IMR-90 (cell line): ENCODE data around the gene TRIM24. TPM values are rescaled to one million over a fixed set of nuclear protein-coding genes. Genes with fewer than 3 reads are reported as not detected.
A peak's percentile ranks its signal among the peaks of the same experiment; 100 is the strongest.

Source experiments
- ATAC-seq: fragments of 200-7000 bp; cut with Tn5 transposase; 2 replicates; pipeline ENCODE4 v1.9.1; 2020; ENCODE audit warnings: low read depth, mild to moderate bottlenecking, moderate library complexity
- BruUV-seq: library from RNA; stranded (reverse); fragments of 400-500 nt; replicated peaks from 2 replicates; lab custom pipeline; 2021; lab: Mats Ljungman, UMichigan
- CTCF ChIA-PET: fragments of 300-600 bp; formaldehyde crosslinking; extraction: SDS; loops from one replicate; lab custom pipeline; 2021; ENCODE audit warnings: antibody characterized with exemption; lab: Yijun Ruan, JAX
- POLR2A ChIA-PET: fragments of 300-600 bp; sonication (Branson Sonifier 250); formaldehyde crosslinking; loops from one replicate; lab custom pipeline; 2022; ENCODE audit warnings: antibody characterized with exemption; ENCODE audit not compliant: unreplicated experiment; lab: Charles Lee
- DNase-seq: peaks from one replicate; pipeline ENCODE4 v3.0.0; 2013
- H2AFZ ChIP-seq: replicated peaks from 2 replicates; pipeline ENCODE3; 2013; ENCODE audit warnings: low read length, mild to moderate bottlenecking; ENCODE audit not compliant: poor library complexity
- H2AK5ac ChIP-seq: 2 replicates; pipeline ENCODE4 v1.6.1; 2013; ENCODE audit warnings: low read depth, low read length, inconsistent platforms
- H2AK9ac ChIP-seq: replicated peaks from 2 replicates; pipeline ENCODE3; 2013; ENCODE audit warnings: mild to moderate bottlenecking, low read depth, low read length, moderate library complexity; ENCODE audit not compliant: poor library complexity
- H2BK120ac ChIP-seq: 2 replicates; pipeline ENCODE4 v1.6.1; 2013; ENCODE audit warnings: low read depth, low read length, inconsistent platforms
- H2BK15ac ChIP-seq: 3 replicates; pipeline ENCODE4 v1.6.1; 2013; ENCODE audit warnings: low read depth, low read length, inconsistent platforms
- H2BK20ac ChIP-seq: 2 replicates; pipeline ENCODE4 v1.6.1; 2013; ENCODE audit warnings: low read depth, mild to moderate bottlenecking, inconsistent platforms, low read length, moderate library complexity
- H2BK5ac ChIP-seq: 2 replicates; pipeline ENCODE4 v1.6.1; 2013; ENCODE audit warnings: mild to moderate bottlenecking, low read depth, low read length, inconsistent platforms; ENCODE audit not compliant: poor library complexity, severe bottlenecking
- H3K14ac ChIP-seq: replicated peaks from 2 replicates; pipeline ENCODE4 v1.6.1; 2013; ENCODE audit warnings: low read depth, low read length, inconsistent platforms
- H3K18ac ChIP-seq: 2 replicates; pipeline ENCODE4 v1.6.1; 2013; ENCODE audit warnings: low read depth, low read length, control low read depth
- H3K23ac ChIP-seq: 2 replicates; pipeline ENCODE4 v1.6.1; 2013; ENCODE audit warnings: low read depth, low read length, inconsistent platforms
- H3K27ac ChIP-seq: 2 replicates; pipeline ENCODE4 v1.5.1; 2013; ENCODE audit warnings: mild to moderate bottlenecking, control low read depth, low read length; ENCODE audit not compliant: insufficient read depth
- H3K27me3 ChIP-seq: 2 replicates; pipeline ENCODE4 v1.6.1; 2013; ENCODE audit warnings: low read length; ENCODE audit not compliant: control insufficient read depth, insufficient read depth
- H3K36me3 ChIP-seq: 2 replicates; pipeline ENCODE4 v1.6.1; 2013; ENCODE audit warnings: low read length, mixed read lengths; ENCODE audit not compliant: control insufficient read depth, insufficient read depth
- H3K4ac ChIP-seq: 2 replicates; pipeline ENCODE4 v1.6.1; 2013; ENCODE audit warnings: low read depth, low read length, inconsistent platforms
- H3K4me1 ChIP-seq: 2 replicates; pipeline ENCODE4 v1.6.1; 2013; ENCODE audit warnings: low read length, mixed read lengths; ENCODE audit not compliant: control insufficient read depth, insufficient read depth
- H3K4me2 ChIP-seq: 2 replicates; pipeline ENCODE4 v1.6.1; 2013; ENCODE audit warnings: low read depth, mild to moderate bottlenecking, control low read depth, low read length, moderate library complexity
- H3K4me3 ChIP-seq: 2 replicates; pipeline ENCODE4 v1.5.1; 2013; ENCODE audit warnings: low read depth, mild to moderate bottlenecking, control low read depth, low read length, moderate library complexity; ENCODE audit not compliant: insufficient read depth
- H3K56ac ChIP-seq: 2 replicates; pipeline ENCODE4 v1.6.1; 2013; ENCODE audit warnings: low read length, inconsistent platforms; ENCODE audit not compliant: insufficient read depth; ENCODE audit errors: extremely low read depth
- H3K79me1 ChIP-seq, 2 experiments: 2 replicates each; pipeline ENCODE4 v1.6.1; 2013; ENCODE audit warnings: low read length in 2 of 2, inconsistent platforms in 1 of 2, low read depth in 1 of 2
- H3K9ac ChIP-seq: 2 replicates; pipeline ENCODE4 v1.6.1; 2013; ENCODE audit warnings: low read depth, low read length, control low read depth
- H3K9me1 ChIP-seq: 2 replicates; pipeline ENCODE4 v1.6.1; 2013; ENCODE audit warnings: low read length, inconsistent platforms; ENCODE audit not compliant: insufficient read depth
- H3K9me3 ChIP-seq: 2 replicates; pipeline ENCODE4 v1.6.1; 2013; ENCODE audit warnings: low read length; ENCODE audit not compliant: control insufficient read depth, insufficient read depth
- H4K20me1 ChIP-seq: 2 replicates; pipeline ENCODE4 v1.6.1; 2013; ENCODE audit warnings: low read length, inconsistent platforms; ENCODE audit not compliant: insufficient read depth
- H4K5ac ChIP-seq: 2 replicates; pipeline ENCODE4 v1.6.1; 2013; ENCODE audit warnings: mild to moderate bottlenecking, low read depth, low read length, control low read depth
- H4K8ac ChIP-seq, 2 experiments: 2 replicates each; pipeline ENCODE4 v1.6.1; 2013; ENCODE audit warnings: low read depth in 2 of 2, low read length in 2 of 2, control low read depth in 1 of 2, inconsistent platforms in 1 of 2
- H4K91ac ChIP-seq: 2 replicates; pipeline ENCODE4 v1.6.1; 2013; ENCODE audit warnings: low read depth, low read length, inconsistent platforms; ENCODE audit not compliant: insufficient read depth
- BHLHE40 ChIP-seq: fragments of 150-350 bp; IDR thresholded peaks from 2 replicates; pipeline ENCODE4 v1.6.1; 2016; ENCODE audit warnings: mild to moderate bottlenecking, low read depth, low read length
- CEBPB ChIP-seq: IDR thresholded peaks from 2 replicates; pipeline ENCODE4 v1.6.1; 2012; ENCODE audit warnings: low read depth, low read length, improper control_type of control experiment
- CHD1 ChIP-seq: IDR thresholded peaks from 2 replicates; pipeline ENCODE4 v1.6.1; 2012; ENCODE audit warnings: low read depth, low read length, improper control_type of control experiment
- CTCF ChIP-seq: conservative IDR thresholded peaks from 2 replicates; pipeline ENCODE4 v1.5.1; 2012; ENCODE audit warnings: mild to moderate bottlenecking, low read depth, low read length, improper control_type of control experiment
- ELK1 ChIP-seq: fragments of 150-350 bp; IDR thresholded peaks from 2 replicates; pipeline ENCODE4 v1.6.1; 2016; ENCODE audit warnings: low read depth, mild to moderate bottlenecking, low read length, moderate library complexity, borderline replicate concordance
- FOS ChIP-seq: fragments of 150-350 bp; IDR thresholded peaks from 2 replicates; pipeline ENCODE4 v1.6.1; 2016; ENCODE audit warnings: low read depth, low read length
- MAZ ChIP-seq: IDR thresholded peaks from 2 replicates; pipeline ENCODE4 v1.6.1; 2012; ENCODE audit warnings: low read depth, mild to moderate bottlenecking, low read length, improper control_type of control experiment, moderate library complexity, borderline replicate concordance
- MXI1 ChIP-seq: IDR thresholded peaks from 2 replicates; pipeline ENCODE4 v1.6.1; 2012; ENCODE audit warnings: low read depth, mild to moderate bottlenecking, low read length, moderate library complexity, borderline replicate concordance
- NFE2L2 ChIP-seq: fragments of 150-350 bp; IDR thresholded peaks from 2 replicates; pipeline ENCODE4 v1.6.1; 2016; ENCODE audit warnings: low read depth, mild to moderate bottlenecking, low read length
- POLR2A ChIP-seq: IDR thresholded peaks from 2 replicates; pipeline ENCODE4 v1.6.1; 2012; ENCODE audit warnings: mild to moderate bottlenecking, low read depth, low read length
- RAD21 ChIP-seq: IDR thresholded peaks from 2 replicates; pipeline ENCODE4 v1.6.1; 2012; ENCODE audit warnings: low read length, improper control_type of control experiment
- RCOR1 ChIP-seq: IDR thresholded peaks from 2 replicates; pipeline ENCODE4 v1.6.1; 2012; ENCODE audit warnings: mild to moderate bottlenecking, low read length, improper control_type of control experiment; ENCODE audit not compliant: insufficient replicate concordance
- RFX5 ChIP-seq: IDR thresholded peaks from 2 replicates; pipeline ENCODE4 v1.8.0; 2012; ENCODE audit warnings: low read depth, mild to moderate bottlenecking, low read length, moderate library complexity
- SMC3 ChIP-seq: fragments of 150-350 bp; IDR thresholded peaks from 2 replicates; pipeline ENCODE4 v1.6.1; 2016; ENCODE audit warnings: low read depth, mild to moderate bottlenecking, antibody characterized with exemption, low read length, moderate library complexity
- USF2 ChIP-seq: fragments of 150-350 bp; IDR thresholded peaks from 2 replicates; pipeline ENCODE4 v1.6.1; 2017; ENCODE audit warnings: mild to moderate bottlenecking, antibody characterized with exemption, low read length, low read depth
- WGBS, 2 experiments: methylation state at CpG; one replicate each; pipeline versions ENCODE4 v1.1.5 to v1.1.7; 2013; ENCODE audit warnings: missing lambda C conversion rate in 2 of 2; ENCODE audit not compliant: insufficient read length in 1 of 2; ENCODE audit errors: extremely low coverage in 2 of 2; 5-methylcytosine and 5-hydroxymethylcytosine counted together
- dilution Hi-C: fragments of 300-500 bp; cut with HindIII; formaldehyde crosslinking; loops from one replicate; pipeline ENCODE4 v1.14.3; 2018; ENCODE audit warnings: low sequenced_read_pairs; ENCODE audit not compliant: unreplicated experiment
- in situ Hi-C: fragments of 300-500 bp; cut with MboI; formaldehyde crosslinking; loops from 3 replicates; pipeline ENCODE4 v1.14.3; 2019; ENCODE audit warnings: low sequenced_read_pairs, inconsistent platforms, mixed read lengths
- intact Hi-C: fragments of 100-400 bp; cut with micrococcal nuclease; formaldehyde crosslinking; loops from 2 replicates; pipeline ENCODE4 v1.10.0; 2022
- polyA plus RNA-seq, 3 experiments: library from polyadenylated mRNA; depleted of rRNA; stranded (reverse); fragments of >200 nt; gene quantifications; 2 replicates each; pipeline ENCODE4 v1.2.3, GENCODE V29; 2012; ENCODE audit warnings: low replicate concordance in 1 of 3
- total RNA-seq: library from RNA; depleted of rRNA; stranded (reverse); fragments of >200 nt; gene quantifications from 2 replicates; pipeline ENCODE4 v1.2.3, GENCODE V29; 2012

The TRIM24 gene
- total and polyA plus RNA-seq, 2 of the 4 experiments (the other 2 are of a cell fraction) = 4.1 to 5.7 TPM

DNA sequence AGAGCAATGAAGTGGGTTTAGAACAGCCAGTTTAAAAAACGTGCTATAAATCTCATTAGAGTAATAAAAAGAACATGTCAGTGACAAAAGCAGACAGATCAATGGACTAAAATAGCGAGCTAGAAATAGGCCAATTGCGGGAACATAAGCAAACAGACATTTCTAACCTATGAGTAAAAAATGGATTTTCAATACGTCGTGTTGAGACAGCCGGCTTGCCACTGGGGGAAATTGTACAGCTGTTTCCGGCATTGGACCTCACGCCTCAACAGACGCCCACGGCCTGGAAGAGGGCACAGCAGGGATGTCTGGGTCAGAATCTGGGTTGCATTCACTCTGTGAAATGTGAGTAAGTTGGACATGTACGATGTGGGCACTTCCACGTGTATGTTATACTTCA lies 148.2 kb downstream of the TRIM24 start:
- Histone ChIP-seq H3K9ac (no peak overlapping the region), H3K36me3 (no peaks in the 10 kb centered on the region), H3K14ac (no peak overlapping the region), H2BK120ac (no peak overlapping the region), H2AK5ac (no peak overlapping the region), H3K18ac (no peak overlapping the region), H4K5ac (no peak overlapping the region), H2AFZ (peak overlapping the region; percentile 36), H3K23ac (no peak overlapping the region), H3K4ac (no peak overlapping the region), H4K20me1 (no peaks in the 10 kb centered on the region), H3K56ac (no peak overlapping the region), H3K79me1 (no peaks in the 10 kb centered on the region), H4K91ac (no peak overlapping the region), H2BK15ac (no peak overlapping the region), H3K4me1 (no peaks in the 10 kb centered on the region), H2AK9ac (no peak overlapping the region), H3K9me1 (no peaks in the 10 kb centered on the region), H2BK5ac (no peak overlapping the region), H4K8ac (no peak overlapping the region), H3K4me3 (no peak overlapping the region), H3K4me2 (peak overlapping the region; percentile 36; the same call in 1 of the 2 replicates), H3K27me3 (no peaks in the 10 kb centered on the region), H3K27ac (no peak overlapping the region), H2BK20ac (no peak overlapping the region), H3K9me3 (no peaks in the 10 kb centered on the region)
- ChIA-PET POLR2A (no interaction called here), CTCF (interaction anchor here (0.7 kb wide), 1 partner anchor 576 kb away, joined by 3 read pairs; no protein-coding TSS in a partner anchor)
- TF ChIP-seq SMC3 (no peak), BHLHE40 (no peak), USF2 (no peak), ELK1 (no peak), RAD21 (no peak), MAZ (no peak), MXI1 (no peak), RFX5 (no peak), CHD1 (no peak), RCOR1 (no peak), POLR2A (no peak), NFE2L2 (no peak), CEBPB (no peak), FOS (no peak), CTCF (no peak)
- intact Hi-C loops (no loop called here), dilution Hi-C loops (no loop called here), in situ Hi-C loops (no loop called here)
- DNase-seq (peak; percentile 44), ATAC-seq (peak; percentile 69; the same call in 1 of the 2 replicates)
- no TSS peak for BruUV-seq
- WGBS, 2 experiments = no CpG with 5 or more reads among the region's 12 CpGs
